ENCODE results near the gene C3orf85.

GRCh38 chr3:109175411-109175810, 38.9 kb downstream of the C3orf85 start:
- TF ChIP-seq EP300 (IDR thresholded peaks at IDR 0.05) = no peak
- TF ChIP-seq POLR2A (IDR thresholded peaks at IDR 0.05) = no peak

All from sigmoid colon (tissue), 4 donors.